Lower lobe of right lung (tissue), 2 donors: ENCODE measurements around the gene TMEM40. TPM values are rescaled to one million over a fixed set of nuclear protein-coding genes. Genes with fewer than 3 reads are reported as not detected.

Experiments
- ATAC-seq, 2 donors: fragments of 200-7000 bp; cut with Tn5 transposase; one replicate each; pipeline ENCODE4 v1.9.1; 2020 to 2022; ENCODE audit warnings: mild to moderate bottlenecking in 2 of 2, moderate library complexity in 2 of 2
- DNase-seq: peaks from one replicate; pipeline ENCODE4 v3.0.0-alpha.2; 2020
- H3K27ac ChIP-seq: fragments of 200-600 bp; one replicate; pipeline ENCODE4 v1.8.0; 2022
- H3K27me3 ChIP-seq: fragments of 200-600 bp; one replicate; pipeline ENCODE4 v1.8.0; 2022; ENCODE audit warnings: low read depth
- H3K36me3 ChIP-seq: fragments of 200-600 bp; one replicate; pipeline ENCODE4 v1.8.0; 2022; ENCODE audit warnings: mild to moderate bottlenecking
- H3K4me1 ChIP-seq: fragments of 200-600 bp; one replicate; pipeline ENCODE4 v1.8.0; 2022
- H3K4me3 ChIP-seq: fragments of 200-600 bp; one replicate; pipeline ENCODE4 v1.8.0; 2022; ENCODE audit warnings: mild to moderate bottlenecking
- H3K9me3 ChIP-seq: fragments of 200-600 bp; one replicate; pipeline ENCODE4 v1.8.0; 2022
- intact Hi-C: fragments of 100-400 bp; cut with DNase I; formaldehyde crosslinking; loops from one replicate; pipeline ENCODE4 v1.11.0; 2022
- total RNA-seq: library from RNA; stranded (reverse); fragmentation: NEBNext Ultra II Directional; extraction: Animal tissue kit (Norgen Biotek cat#: 25700); gene quantifications from one replicate; pipeline ENCODE4 v1.2.1, GENCODE V29; 2021
- TF ChIP-seq, protein P1 (sequence below): fragments of 200-600 bp; IDR thresholded peaks from one replicate; pipeline ENCODE4 v1.8.0; 2022; ENCODE audit warnings: antibody characterized with exemption, mild to moderate bottlenecking
- donor health status: DM: no; HTN: yes; CAD: no; lungs with severe emphysema.

The TMEM40 gene
- total RNA-seq, 1 donor from 2014 or later = 1.0 TPM

DNA sequence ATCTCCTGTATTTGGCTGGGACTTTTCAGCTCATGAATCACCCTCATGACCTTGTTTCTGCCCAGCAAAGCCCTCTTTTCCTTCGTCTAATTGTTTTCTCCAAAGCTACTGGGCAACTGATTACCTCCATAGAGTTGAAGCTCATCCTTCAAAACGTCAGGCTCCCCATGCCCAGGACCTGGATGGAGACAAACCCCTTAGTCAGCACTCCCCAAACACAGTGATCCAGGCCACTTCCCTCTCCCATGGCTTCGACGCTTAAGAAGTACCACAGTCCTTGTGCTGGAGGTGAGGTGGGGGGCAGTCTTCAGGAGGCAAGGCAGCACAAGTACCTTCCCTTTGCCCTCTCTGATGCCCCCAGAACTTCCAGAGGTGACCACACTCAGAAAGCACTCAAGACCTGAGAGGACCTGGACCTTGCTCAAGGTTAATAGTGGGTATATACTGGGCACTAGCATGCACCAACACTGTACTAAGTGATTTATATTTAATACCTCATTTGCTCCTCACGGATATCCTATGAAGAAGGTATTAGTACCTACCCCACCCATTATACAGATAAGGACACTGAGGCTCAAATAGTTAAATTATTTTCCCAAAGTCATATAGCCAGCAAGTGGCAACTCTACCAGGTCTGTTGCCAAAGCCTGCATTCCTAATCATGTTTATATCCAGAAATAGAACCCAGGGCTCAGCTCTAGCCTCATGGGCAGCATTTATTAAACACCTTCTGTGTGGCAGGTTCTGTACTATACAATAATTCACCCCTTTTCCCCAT, 16.5 kb downstream of the TMEM40 start:
- no peaks in the 10 kb centered on the region for H3K27me3 ChIP-seq
- TF ChIP-seq, protein P1, sequence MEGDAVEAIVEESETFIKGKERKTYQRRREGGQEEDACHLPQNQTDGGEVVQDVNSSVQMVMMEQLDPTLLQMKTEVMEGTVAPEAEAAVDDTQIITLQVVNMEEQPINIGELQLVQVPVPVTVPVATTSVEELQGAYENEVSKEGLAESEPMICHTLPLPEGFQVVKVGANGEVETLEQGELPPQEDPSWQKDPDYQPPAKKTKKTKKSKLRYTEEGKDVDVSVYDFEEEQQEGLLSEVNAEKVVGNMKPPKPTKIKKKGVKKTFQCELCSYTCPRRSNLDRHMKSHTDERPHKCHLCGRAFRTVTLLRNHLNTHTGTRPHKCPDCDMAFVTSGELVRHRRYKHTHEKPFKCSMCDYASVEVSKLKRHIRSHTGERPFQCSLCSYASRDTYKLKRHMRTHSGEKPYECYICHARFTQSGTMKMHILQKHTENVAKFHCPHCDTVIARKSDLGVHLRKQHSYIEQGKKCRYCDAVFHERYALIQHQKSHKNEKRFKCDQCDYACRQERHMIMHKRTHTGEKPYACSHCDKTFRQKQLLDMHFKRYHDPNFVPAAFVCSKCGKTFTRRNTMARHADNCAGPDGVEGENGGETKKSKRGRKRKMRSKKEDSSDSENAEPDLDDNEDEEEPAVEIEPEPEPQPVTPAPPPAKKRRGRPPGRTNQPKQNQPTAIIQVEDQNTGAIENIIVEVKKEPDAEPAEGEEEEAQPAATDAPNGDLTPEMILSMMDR = no peak
- intact Hi-C loops = no loop called here
- DNase-seq (no peak), ATAC-seq (no peak)
- H3K4me1 ChIP-seq = no peaks in the 10 kb centered on the region
- no peak overlapping the region for H3K4me3 ChIP-seq
- H3K9me3 ChIP-seq = no peaks in the 10 kb centered on the region
- no peak overlapping the region for H3K27ac ChIP-seq
- H3K36me3 ChIP-seq = no peaks in the 10 kb centered on the region

DNA sequence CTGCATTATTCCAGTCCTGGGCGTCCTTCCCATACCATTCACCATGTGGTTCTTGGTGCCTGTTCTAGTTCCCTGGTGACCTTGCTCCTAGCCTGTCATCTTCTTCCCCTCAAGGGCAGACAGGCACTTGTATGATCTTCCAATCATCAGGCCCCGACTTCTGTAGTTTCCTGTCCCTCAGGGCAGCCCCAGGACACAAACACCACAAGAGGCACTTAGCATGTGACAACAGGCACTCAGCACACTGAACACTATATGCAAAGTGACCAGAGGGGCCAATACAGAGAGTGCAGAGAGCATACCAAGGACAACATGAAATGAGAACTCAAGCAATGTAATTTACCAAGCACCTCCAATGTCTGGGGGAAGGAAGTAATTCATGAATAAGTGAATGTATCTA, 17.9 kb downstream of the TMEM40 start:
- no peaks in the 10 kb centered on the region for H3K36me3 ChIP-seq
- no peaks in the 10 kb centered on the region for H3K27me3 ChIP-seq
- H3K27ac ChIP-seq = no peak overlapping the region
- no peak for DNase-seq
- H3K4me3 ChIP-seq = no peak overlapping the region
- intact Hi-C loops = no loop called here
- H3K9me3 ChIP-seq = no peaks in the 10 kb centered on the region
- no peaks in the 10 kb centered on the region for H3K4me1 ChIP-seq
- TF ChIP-seq, protein P1 = no peak
- ATAC-seq = peak; percentile 65 to 86

DNA sequence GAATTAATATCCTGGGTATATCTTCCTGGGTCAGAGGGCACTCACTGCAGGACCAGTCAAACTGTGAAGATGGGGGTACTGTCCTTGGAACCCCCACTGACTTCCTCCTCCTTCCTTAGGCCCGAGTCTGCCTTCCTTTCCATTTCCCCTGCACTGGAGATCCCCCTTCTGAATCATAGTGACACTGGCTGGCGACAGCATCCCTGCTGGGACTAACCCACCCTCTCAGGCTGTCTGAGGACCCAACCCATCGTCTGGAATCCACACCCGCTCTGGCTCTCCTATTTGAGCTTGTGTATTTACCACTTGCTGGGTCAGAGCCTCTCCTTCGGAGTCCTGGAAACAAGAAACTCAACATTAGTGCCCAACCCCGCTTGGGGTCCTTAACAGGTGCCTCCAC, 21.2 kb downstream of the TMEM40 start:
- intact Hi-C loops = no loop called here
- TF ChIP-seq, protein P1 = no peak
- H3K4me1 ChIP-seq = no peaks in the 10 kb centered on the region
- no peak for DNase-seq
- no peak for ATAC-seq
- no peak overlapping the region for H3K4me3 ChIP-seq
- no peaks in the 10 kb centered on the region for H3K27me3 ChIP-seq
- no peaks in the 10 kb centered on the region for H3K36me3 ChIP-seq
- no peak overlapping the region for H3K27ac ChIP-seq
- no peaks in the 10 kb centered on the region for H3K9me3 ChIP-seq

DNA sequence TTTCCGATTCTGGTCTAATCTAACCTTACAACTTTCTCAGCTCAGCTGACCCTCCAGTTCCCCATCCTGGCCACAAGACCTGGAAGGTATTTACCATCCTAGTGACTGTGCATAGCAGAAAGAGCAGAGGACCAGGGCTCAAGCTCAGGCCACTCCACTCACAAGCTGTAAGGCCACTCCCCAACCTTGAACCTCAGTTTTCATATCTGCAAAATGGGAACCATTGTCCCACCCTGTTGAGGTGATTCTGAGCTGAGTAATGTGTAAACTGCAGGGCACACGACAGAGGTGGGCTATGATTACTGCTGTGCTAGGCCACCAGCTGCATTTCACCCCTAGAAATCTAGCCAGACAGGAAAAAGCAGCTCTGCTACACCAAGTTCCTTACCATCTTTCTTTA, 21.7 kb downstream of the TMEM40 start:
- intact Hi-C loops = no loop called here
- TF ChIP-seq, protein P1 = no peak

DNA sequence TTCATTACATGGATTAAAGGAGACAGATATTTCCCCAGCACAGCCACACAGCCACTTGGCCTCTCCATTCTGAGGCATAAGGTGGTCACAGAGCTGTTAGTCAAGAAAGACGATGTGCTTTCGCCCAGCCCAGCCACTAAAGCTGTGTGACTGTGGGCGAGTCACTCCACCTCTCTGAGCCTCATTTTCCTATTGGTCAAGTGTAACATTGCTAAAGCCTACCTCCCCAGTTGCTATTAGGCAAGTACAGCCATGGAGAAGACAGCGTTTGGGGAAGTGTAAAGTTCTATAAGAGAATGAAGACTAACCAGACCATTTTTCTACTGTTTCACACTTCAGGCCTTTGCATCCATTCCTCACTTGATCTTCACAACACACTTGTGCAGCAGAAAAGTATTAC, 24.1 kb downstream of the TMEM40 start:
- H3K27me3 ChIP-seq = no peaks in the 10 kb centered on the region
- intact Hi-C loops = no loop called here
- DNase-seq = no peak
- H3K9me3 ChIP-seq = no peaks in the 10 kb centered on the region
- H3K4me1 ChIP-seq = no peaks in the 10 kb centered on the region
- ATAC-seq = no peak
- no peak overlapping the region for H3K4me3 ChIP-seq
- TF ChIP-seq, protein P1 = no peak
- H3K36me3 ChIP-seq = no peaks in the 10 kb centered on the region
- no peak overlapping the region for H3K27ac ChIP-seq

More for the DNA sequence above, 21.7 kb downstream of the TMEM40 start:
- no peak overlapping the region for H3K27ac ChIP-seq
- H3K4me3 ChIP-seq = no peak overlapping the region
- H3K4me1 ChIP-seq = no peaks in the 10 kb centered on the region
- no peaks in the 10 kb centered on the region for H3K27me3 ChIP-seq
- ATAC-seq = no peak
- no peaks in the 10 kb centered on the region for H3K9me3 ChIP-seq
- no peak for DNase-seq
- no peaks in the 10 kb centered on the region for H3K36me3 ChIP-seq
